Panc1 (cell line): Measurements from ENCODE around the gene SLC7A1. TPM values are rescaled to one million over a fixed set of nuclear protein-coding genes. Genes with fewer than 3 reads are reported as not detected.

Experiments used
- ATAC-seq: fragments of 200-7000 bp; cut with Tn5 transposase; 2 replicates; pipeline ENCODE4 v1.9.1; 2020; ENCODE audit warnings: mild to moderate bottlenecking, moderate library complexity
- BruUV-seq: library from RNA; stranded (reverse); fragments of 400-500 nt; replicated peaks from 2 replicates; lab custom pipeline; 2021; lab: Mats Ljungman, UMichigan
- CTCF ChIA-PET: fragments of 300-600 bp; sonication (Branson Sonifier 250); formaldehyde crosslinking; loops from one replicate; lab custom pipeline; 2022; ENCODE audit warnings: antibody characterized with exemption; lab: Charles Lee
- POLR2A ChIA-PET: fragments of 300-600 bp; sonication (Branson Sonifier 250); formaldehyde crosslinking; loops from one replicate; lab custom pipeline; 2022; ENCODE audit warnings: antibody characterized with exemption; lab: Charles Lee
- DNase-seq: peaks from one replicate; pipeline ENCODE4 v3.0.0-alpha.2; 2010; ENCODE audit warnings: low read depth, low spot score
- H3K27ac ChIP-seq: 2 replicates; pipeline ENCODE4 v1.5.1; 2011; ENCODE audit warnings: mild to moderate bottlenecking, low read length, inconsistent platforms
- H3K27me3 ChIP-seq: fragments of 200-500 bp; sonication (Bioruptor generic); 2 replicates; pipeline ENCODE4 v1.6.0; 2014; ENCODE audit warnings: low read length, inconsistent platforms; ENCODE audit not compliant: control insufficient read depth, insufficient read depth
- H3K36me3 ChIP-seq: fragments of 200-500 bp; sonication (Bioruptor generic); 2 replicates; pipeline ENCODE4 v1.5.1; 2014; ENCODE audit warnings: inconsistent platforms, mild to moderate bottlenecking, low read length, moderate library complexity; ENCODE audit not compliant: control insufficient read depth, insufficient read depth
- H3K4me1 ChIP-seq: 2 replicates; pipeline ENCODE4 v1.5.1; 2011; ENCODE audit warnings: inconsistent platforms, mild to moderate bottlenecking, low read length, moderate library complexity; ENCODE audit not compliant: control insufficient read depth, insufficient read depth
- H3K4me3 ChIP-seq, 2 experiments: 2 replicates each; pipeline ENCODE4 v1.5.1; 2011 to 2012; ENCODE audit warnings: low read depth in 2 of 2, low read length in 2 of 2, mild to moderate bottlenecking in 2 of 2, inconsistent platforms in 1 of 2, moderate library complexity in 1 of 2
- H3K9me3 ChIP-seq: fragments of 200-500 bp; sonication (Bioruptor generic); 2 replicates; pipeline ENCODE4 v1.5.1; 2014; ENCODE audit warnings: low read depth, mild to moderate bottlenecking, inconsistent platforms, low read length, moderate library complexity; ENCODE audit not compliant: control insufficient read depth, insufficient read depth
- POLR2AphosphoS5 ChIP-seq: IDR thresholded peaks from 2 replicates; pipeline ENCODE4 v1.6.1; 2012; ENCODE audit warnings: mild to moderate bottlenecking, low read depth, low read length, moderate library complexity
- SIN3A ChIP-seq: IDR thresholded peaks from 2 replicates; pipeline ENCODE4 v1.6.1; 2012; ENCODE audit warnings: low read depth, mild to moderate bottlenecking, low read length, moderate library complexity, borderline replicate concordance; ENCODE audit not compliant: insufficient read depth
- TCF7L2 ChIP-seq: IDR thresholded peaks from 2 replicates; pipeline ENCODE4 v1.6.1; 2011; ENCODE audit warnings: mild to moderate bottlenecking, low read depth, low read length, inconsistent platforms
- in situ Hi-C: cut with HindIII; loops from 2 replicates; pipeline ENCODE4 v1.10.0; 2016; ENCODE audit warnings: low sequenced_read_pairs, low pct_unique_long_range_greater_than_20kb
- intact Hi-C: fragments of 100-400 bp; cut with micrococcal nuclease; formaldehyde crosslinking; loops from one replicate; pipeline ENCODE4 v1.10.0; 2022; ENCODE audit not compliant: unreplicated experiment
- total RNA-seq: library from RNA; stranded (reverse); gene quantifications from one replicate; pipeline ENCODE4 v1.2.1, GENCODE V29; 2021; ENCODE audit not compliant: unreplicated experiment
- TF ChIP-seq, protein P1 (sequence below): fragments of 450-650 bp; IDR thresholded peaks from 2 replicates; pipeline ENCODE4 v1.5.1; 2017; ENCODE audit warnings: mild to moderate bottlenecking
- TF ChIP-seq, protein P2 (sequence below), 2 experiments: IDR thresholded peaks; 2 replicates each; pipeline ENCODE4 v1.6.1; 2011 to 2012; ENCODE audit warnings: low read depth in 2 of 2, control low read depth in 1 of 2, low read length in 1 of 2, mild to moderate bottlenecking in 1 of 2, moderate library complexity in 1 of 2; ENCODE audit not compliant: insufficient read depth in 1 of 2

The SLC7A1 gene
- total RNA-seq, 1 experiment from 2014 or later, result 63.3 TPM

DNA sequence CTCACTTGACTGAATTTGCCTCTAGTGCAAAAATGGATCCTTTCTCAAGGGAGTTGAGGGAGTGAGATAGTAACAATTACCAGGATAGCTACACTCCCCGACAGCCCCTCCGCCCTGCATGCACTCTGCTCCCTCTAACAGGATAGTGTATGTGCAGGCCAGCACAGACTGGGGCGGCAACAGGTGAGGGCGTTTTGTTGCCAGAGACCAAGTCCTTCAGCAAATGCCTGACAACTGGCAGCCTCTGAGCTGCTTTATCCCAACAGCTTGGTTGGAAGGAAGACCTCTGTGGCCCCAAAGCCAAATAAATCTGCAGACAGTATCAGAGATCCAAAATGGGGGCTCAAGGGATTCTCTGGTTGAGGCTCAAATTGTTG is 86.6 kb downstream of the SLC7A1 start:
- DNase-seq (no peak), ATAC-seq (no peak)
- no peaks in the 10 kb centered on the region for H3K4me1 ChIP-seq
- no peak overlapping the region for H3K27ac ChIP-seq
- TF ChIP-seq, protein P1, sequence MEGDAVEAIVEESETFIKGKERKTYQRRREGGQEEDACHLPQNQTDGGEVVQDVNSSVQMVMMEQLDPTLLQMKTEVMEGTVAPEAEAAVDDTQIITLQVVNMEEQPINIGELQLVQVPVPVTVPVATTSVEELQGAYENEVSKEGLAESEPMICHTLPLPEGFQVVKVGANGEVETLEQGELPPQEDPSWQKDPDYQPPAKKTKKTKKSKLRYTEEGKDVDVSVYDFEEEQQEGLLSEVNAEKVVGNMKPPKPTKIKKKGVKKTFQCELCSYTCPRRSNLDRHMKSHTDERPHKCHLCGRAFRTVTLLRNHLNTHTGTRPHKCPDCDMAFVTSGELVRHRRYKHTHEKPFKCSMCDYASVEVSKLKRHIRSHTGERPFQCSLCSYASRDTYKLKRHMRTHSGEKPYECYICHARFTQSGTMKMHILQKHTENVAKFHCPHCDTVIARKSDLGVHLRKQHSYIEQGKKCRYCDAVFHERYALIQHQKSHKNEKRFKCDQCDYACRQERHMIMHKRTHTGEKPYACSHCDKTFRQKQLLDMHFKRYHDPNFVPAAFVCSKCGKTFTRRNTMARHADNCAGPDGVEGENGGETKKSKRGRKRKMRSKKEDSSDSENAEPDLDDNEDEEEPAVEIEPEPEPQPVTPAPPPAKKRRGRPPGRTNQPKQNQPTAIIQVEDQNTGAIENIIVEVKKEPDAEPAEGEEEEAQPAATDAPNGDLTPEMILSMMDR, result no peak
- TF ChIP-seq POLR2AphosphoS5 (no peak), TCF7L2 (no peak), SIN3A (no peak)
- TF ChIP-seq, protein P2, sequence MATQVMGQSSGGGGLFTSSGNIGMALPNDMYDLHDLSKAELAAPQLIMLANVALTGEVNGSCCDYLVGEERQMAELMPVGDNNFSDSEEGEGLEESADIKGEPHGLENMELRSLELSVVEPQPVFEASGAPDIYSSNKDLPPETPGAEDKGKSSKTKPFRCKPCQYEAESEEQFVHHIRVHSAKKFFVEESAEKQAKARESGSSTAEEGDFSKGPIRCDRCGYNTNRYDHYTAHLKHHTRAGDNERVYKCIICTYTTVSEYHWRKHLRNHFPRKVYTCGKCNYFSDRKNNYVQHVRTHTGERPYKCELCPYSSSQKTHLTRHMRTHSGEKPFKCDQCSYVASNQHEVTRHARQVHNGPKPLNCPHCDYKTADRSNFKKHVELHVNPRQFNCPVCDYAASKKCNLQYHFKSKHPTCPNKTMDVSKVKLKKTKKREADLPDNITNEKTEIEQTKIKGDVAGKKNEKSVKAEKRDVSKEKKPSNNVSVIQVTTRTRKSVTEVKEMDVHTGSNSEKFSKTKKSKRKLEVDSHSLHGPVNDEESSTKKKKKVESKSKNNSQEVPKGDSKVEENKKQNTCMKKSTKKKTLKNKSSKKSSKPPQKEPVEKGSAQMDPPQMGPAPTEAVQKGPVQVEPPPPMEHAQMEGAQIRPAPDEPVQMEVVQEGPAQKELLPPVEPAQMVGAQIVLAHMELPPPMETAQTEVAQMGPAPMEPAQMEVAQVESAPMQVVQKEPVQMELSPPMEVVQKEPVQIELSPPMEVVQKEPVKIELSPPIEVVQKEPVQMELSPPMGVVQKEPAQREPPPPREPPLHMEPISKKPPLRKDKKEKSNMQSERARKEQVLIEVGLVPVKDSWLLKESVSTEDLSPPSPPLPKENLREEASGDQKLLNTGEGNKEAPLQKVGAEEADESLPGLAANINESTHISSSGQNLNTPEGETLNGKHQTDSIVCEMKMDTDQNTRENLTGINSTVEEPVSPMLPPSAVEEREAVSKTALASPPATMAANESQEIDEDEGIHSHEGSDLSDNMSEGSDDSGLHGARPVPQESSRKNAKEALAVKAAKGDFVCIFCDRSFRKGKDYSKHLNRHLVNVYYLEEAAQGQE (IDR thresholded peaks at IDR 0.05; ENCODE audit: insufficient read depth in 1 of 2, low read depth in 2 of 2, low read length in 1 of 2), result no peak
- ChIA-PET POLR2A (no interaction called here), CTCF (no interaction called here)
- H3K27me3 ChIP-seq, result no peaks in the 10 kb centered on the region
- BruUV-seq, result no TSS peak
- in situ Hi-C loops, result no loop called here
- no peaks in the 10 kb centered on the region for H3K9me3 ChIP-seq
- no peak overlapping the region for H3K4me3 ChIP-seq
- H3K36me3 ChIP-seq, result no peaks in the 10 kb centered on the region
- intact Hi-C loops, result loop anchor here (2.0 kb wide), 1 partner anchor 202 kb away; no protein-coding TSS in a partner anchor

- Histone ChIP-seq H3K27ac (no peak overlapping the region), H3K27me3 (no peaks in the 10 kb centered on the region), H3K36me3 (no peaks in the 10 kb centered on the region), H3K4me1 (no peaks in the 10 kb centered on the region), H3K4me3 (no peak overlapping the region), H3K9me3 (no peaks in the 10 kb centered on the region)
- CTCF ChIA-PET, result interaction anchor here (1.0 kb wide), 2 partner anchors 200 to 605 kb away, joined by 4 read pairs; no protein-coding TSS in a partner anchor
- in situ Hi-C loops, result no loop called here
- ATAC-seq (peak; percentile 89), DNase-seq (peak; percentile 56)
- POLR2A ChIA-PET, result no interaction called here
- intact Hi-C loops, result loop anchor here (2.0 kb wide), 1 partner anchor 202 kb away; no protein-coding TSS in a partner anchor
- BruUV-seq, result no TSS peak
- TF ChIP-seq TCF7L2 (no peak), POLR2AphosphoS5 (no peak)
- TF ChIP-seq, protein P1, result peak; percentile 91
Observed at GRCh38 chr13:29508130-29508875, 87.2 kb downstream of the SLC7A1 start.
